ENCODE measurements around the gene PTER.

The PTER gene

DNA sequence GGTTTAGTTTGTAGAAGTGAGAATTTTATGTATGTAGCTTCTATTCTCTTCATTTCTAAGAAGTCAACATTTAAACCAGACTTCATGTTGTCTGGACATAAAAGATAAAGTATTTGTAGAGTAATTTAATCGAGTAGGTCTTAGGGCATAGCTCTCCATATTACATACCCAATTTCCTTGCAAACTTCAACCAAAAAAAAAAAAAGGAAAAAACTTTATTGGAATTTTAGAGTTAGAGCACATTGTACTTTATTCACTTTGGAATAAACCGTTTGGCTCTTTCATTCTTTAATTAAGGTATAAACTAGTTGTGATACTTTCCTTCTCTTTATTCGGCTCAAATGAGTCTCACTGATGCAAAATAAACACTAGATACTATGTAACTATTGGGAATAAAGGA, 36.0 kb downstream of the PTER start:
- DNase-seq: no peak

DNA sequence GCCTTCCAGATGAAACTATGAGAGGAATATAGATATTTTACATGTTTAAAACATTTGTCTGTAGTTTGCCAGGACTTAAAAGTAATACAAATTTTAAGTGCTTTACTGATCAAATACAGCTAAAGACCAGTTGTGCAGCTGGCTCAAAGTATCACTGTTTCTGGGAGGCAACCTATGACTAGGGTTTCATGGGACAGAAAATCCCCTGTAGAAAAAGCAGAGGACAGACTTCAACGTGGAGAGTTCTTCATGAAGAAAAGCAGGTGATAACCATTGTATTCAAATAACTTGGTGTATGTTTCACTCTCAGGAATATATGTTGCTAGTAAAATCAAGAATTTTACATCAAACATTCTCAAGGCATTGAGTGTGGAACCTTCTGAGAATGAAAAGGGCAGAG, 40.9 kb downstream of the PTER start:
- DNase-seq: no peak

GRCh38 chr10:16478801-16479200, 42.0 kb downstream of the PTER start:
- DNase-seq: no peak

DNA sequence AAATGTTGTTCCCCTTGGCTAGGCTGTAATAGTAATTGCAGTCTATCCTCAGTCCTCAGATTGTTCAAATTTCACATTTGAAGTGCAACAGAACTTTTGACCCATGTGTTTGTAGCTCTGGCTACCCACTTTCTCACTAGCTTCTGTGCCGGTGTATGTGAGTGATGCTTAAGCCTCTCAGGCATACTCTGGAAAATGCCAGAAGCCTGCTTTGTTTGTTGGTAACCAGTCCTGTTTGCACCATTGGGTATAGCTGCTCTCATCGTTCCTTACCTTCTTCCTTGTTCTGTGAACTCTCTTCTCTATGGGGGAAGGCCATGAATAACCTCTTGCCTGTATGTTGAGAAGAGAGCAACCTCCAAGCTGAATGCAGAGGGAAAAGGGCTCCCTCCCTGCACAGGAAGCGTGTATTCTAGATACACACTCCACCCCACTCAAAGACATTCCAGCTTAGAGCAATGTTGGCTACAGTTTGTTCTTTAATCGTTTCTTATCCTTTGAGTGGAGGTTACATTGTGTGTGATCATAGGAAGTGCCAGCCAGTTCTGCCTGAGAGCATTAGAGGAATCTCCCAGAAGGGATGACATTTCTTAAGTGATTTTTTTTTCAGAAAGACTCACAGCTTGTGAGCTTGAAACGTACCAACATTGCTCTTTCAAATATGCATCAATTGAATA, 44.4 kb downstream of the PTER start:
- no peak for DNase-seq

- DNase-seq: no peak
Measured at GRCh38 chr10:16483241-16483917, 46.6 kb downstream of the PTER start.

DNA sequence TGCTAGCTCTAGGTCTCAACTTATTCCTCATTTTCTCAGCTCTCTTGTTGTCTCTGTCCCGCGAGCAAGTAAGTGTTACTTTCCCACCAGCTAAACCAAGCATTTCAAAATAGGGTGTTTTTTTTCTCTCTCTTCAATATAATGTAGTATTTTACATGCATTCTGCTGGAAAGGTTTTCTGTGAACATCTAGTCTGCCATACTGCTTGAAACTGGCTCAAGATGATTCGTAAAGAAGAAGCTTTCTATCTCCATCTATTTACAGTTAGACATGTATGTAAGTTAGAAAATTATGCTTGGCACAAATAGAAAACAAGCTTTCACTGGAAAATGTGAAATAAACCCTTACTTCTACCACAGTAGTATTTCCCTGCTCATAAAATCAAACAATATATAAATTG, 53.7 kb downstream of the PTER start:
- no peak for DNase-seq

- no peak for DNase-seq
Measured at GRCh38 chr10:16491933-16492332, 55.1 kb downstream of the PTER start.

DNA sequence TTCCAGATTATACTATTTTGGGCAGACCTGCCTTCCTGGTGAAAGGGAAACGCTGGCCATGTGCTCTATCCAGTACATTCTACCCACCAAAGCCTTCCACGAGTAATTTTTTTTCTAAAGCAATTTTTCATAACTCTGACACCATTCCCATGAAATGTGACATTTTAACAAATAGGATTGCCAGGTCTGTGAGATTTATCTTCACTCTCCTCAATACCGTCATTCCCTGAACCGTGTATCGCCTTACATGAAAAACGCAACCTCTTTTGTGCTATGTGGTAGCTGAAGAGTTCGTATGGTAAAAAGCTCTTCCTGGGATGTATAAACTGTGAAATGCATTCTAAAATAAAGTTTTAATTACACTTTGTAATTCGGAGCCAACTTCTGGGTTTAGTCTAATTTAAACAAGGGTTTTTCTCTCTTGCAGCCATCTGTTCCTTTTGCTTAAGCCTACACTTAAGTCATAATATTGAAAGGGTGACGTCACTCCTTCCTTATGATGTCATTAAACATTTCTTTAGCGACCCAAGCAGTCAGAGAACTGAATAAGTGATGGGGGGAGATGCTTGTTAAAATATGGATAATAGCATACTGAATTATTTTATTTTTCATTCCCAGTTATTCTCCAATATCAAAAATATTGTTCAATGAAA, 57.2 kb downstream of the PTER start:
- no peak for DNase-seq

DNA sequence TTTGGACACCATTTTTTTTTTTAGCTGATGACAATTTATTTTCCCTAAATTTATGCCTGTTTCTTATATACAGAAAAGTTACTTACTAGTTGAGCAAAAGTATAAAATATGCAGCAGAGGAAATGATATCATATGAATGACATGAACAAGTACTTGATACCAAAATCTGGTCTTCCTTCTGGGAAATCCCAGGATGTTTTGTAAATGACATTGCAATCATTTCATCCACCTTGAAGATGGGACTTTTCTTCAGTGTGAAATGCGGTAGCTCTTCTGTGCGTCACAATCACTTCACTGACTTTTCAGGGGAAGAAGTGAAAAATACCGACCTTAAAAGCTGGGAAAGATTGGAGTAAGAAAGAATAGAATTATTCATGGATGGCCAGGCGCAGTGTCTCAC, 61.1 kb downstream of the PTER start:
- DNase-seq: no peak

GRCh38 chr10:16505161-16505560, 68.4 kb downstream of the PTER start:
- no peak for DNase-seq

- no peak for DNase-seq
Measured at GRCh38 chr10:16509996-16510395, 73.2 kb downstream of the PTER start.

DNA sequence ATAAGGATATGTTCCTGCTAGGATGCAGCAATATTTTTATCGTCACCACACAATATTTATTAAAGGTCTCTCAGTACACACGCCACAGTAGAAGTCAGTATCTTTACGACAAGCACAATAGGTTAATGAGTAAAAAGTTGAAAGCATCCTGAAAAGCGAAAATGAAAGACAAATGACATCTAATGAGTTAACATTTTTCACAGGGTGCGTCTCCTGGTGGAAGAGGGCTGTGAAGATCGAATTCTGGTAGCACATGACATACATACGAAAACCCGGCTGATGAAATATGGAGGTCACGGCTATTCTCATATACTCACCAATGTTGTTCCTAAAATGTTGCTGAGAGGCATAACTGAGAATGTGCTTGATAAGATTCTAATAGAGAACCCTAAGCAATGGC, 74.0 kb downstream of the PTER start:
- no peak for DNase-seq

DNA sequence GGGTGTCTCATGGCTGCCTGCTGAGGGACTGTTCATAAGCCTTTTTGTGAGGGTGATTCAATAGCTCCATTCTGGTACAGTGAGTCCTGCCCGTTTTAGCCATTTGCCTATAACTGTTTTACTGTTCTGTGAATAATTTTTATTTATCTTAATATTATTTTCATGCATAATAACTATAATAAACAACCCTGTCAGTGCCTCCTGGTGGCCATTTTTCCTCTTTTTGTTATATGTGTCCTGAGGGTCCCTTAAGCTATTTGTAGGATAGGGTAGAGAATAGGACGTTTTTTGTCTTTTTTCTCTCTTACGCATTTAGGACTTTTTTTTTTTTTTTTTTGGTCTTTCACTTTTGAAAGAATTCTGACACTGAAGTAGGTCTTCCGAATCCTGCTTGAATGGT, 82.0 kb downstream of the PTER start:
- no peak for DNase-seq

- DNase-seq: no peak
Measured at GRCh38 chr10:16519250-16519907, 82.6 kb downstream of the PTER start.

DNA sequence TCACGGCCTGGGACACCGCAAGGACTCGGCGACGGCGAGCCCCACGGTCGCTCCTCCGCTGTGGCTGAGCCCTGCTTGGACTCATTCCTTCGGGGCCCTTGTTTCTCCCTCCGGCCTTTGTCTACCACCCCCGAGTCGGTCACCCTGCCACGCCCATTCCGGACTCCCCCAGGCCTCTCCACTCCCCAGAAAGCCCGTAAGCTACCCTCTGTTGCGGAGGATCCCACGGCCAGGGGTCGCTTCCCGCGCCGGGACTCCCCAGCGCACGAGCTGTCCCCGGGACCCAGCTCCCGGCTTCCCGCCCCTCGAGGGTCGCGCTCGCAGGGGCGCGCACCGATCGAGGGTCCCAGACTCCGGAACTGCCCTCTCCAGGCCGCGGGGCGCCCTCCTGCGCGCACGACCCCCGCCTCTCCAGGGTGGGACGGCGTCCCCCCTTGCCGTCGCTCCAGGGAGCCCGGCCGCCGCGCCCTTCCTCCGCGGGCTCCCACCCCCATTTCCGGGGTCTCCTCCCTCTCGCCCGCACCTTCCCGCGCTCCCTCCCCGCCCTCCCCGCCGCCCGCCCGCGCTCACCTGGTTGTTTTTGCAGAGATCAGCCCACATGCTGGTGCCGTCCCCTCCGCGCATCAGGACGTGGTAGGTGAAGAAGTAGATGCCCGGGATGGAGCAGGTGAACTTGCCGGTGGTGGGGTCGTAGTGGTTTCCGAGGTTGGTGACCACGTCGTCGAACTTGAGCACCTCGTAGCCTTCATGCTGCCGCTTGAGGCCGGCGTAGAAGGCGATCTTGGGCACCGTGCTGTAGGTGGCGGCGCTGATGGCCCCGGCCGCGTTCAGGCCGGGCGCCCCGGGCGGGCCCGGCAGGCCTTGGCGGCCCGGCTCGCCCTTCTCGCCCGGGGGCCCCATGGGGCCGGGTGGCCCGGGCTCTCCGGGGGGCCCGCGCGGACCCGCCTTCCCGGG, 83.4 kb downstream of the PTER start:
- DNase-seq: no peak

DNA sequence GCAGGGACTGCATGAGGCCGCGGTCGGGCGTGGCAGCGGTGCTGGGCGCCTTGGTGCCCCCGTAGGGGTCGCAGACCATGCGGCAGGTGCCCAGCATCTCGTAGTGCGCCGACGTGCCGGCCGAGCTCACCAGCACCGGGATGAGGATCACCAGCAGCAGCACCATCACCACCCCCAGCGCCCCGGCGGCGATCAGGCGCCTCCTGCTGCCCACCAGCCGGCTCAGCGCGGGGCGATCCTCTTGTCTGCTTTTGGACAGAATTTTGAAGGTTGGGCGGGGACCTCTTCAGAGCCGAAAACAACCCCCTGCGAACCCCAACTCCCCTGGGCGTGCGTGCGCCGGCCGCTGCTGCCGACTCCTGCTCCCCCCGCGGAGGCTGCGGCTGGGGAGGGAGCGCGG, 84.1 kb downstream of the PTER start:
- DNase-seq: no peak

- no peak for DNase-seq
Measured at GRCh38 chr10:16521311-16522016, 84.7 kb downstream of the PTER start, which contains the start of gene C1QL3. TSS of gene C1QL3 (minus strand) at chr10:16521879. CDS start at chr10:16521065, 814 bp downstream.

- DNase-seq: no peak
Measured at GRCh38 chr10:16527452-16527851, 90.6 kb downstream of the PTER start.

- no peak for DNase-seq
Measured at GRCh38 chr10:16529853-16530252, 93.0 kb downstream of the PTER start.

- no peak for DNase-seq
Measured at GRCh38 chr10:16536155-16536554, 99.3 kb downstream of the PTER start.

GRCh38 chr10:16544099-16544498, 107.3 kb downstream of the PTER start:
- no peak for DNase-seq

DNA sequence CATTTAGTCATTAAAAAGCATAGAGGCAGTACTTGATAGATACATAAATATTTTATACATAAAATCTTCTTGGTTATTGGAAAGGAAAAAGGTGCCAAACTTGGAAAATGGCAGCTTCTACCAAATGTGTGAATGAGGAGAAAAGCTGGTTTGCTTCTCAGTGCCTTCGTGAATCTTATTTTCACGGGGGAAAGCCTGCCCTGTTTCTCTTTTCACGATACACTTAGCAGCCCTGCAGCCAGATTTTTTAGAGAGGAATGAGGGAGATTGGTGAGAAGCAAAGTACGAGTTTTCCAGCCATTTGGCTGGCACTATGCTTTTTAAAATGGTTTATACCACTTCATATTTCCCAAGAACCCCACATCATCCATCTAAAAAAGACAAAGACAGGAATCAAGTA, 107.8 kb downstream of the PTER start:
- no peak for DNase-seq
